Stomach (tissue), 9 donors: ENCODE results near the gene PCGF3. TPM values are rescaled to one million over a fixed set of nuclear protein-coding genes. Genes with fewer than 3 reads are reported as not detected.
A peak's percentile ranks its signal among the peaks of the same experiment; 100 is the strongest.

ENCODE experiments used
- DNase-seq, 2 donors: peaks; one replicate each; pipeline versions ENCODE4 v3.0.0 to v3.0.0-alpha.2; 2013 to 2019
- H3K27ac ChIP-seq, 5 donors: fragments of 200-600 bp in 4 of 5; sonication (generic) in 4 of 5; one replicate each; pipeline ENCODE4 v1.5.1; 2013 to 2019; ENCODE audit warnings: mild to moderate bottlenecking in 1 of 5, moderate library complexity in 1 of 5
- H3K27me3 ChIP-seq, 3 donors: fragments of 200-600 bp; sonication (generic); one replicate each; pipeline ENCODE4 v1.5.1; 2017 to 2019; ENCODE audit warnings: mixed run types in 1 of 3
- H3K36me3 ChIP-seq, 4 donors: fragments of 200-600 bp; sonication (generic); 1 replicate in 3 of 4; 2 replicates in 1 of 4; pipeline ENCODE4 v1.5.1; 2016 to 2019
- H3K4me1 ChIP-seq, 4 donors: fragments of 200-600 bp; sonication (generic); one replicate each; pipeline ENCODE4 v1.5.1; 2016 to 2019
- H3K4me3 ChIP-seq, 4 donors: fragments of 200-600 bp; sonication (generic) in 3 of 4; one replicate each; pipeline ENCODE4 v1.5.1; 2016 to 2019; ENCODE audit warnings: mild to moderate bottlenecking in 1 of 4
- H3K9me3 ChIP-seq, 4 donors: fragments of 200-600 bp; sonication (generic); one replicate each; pipeline ENCODE4 v1.5.1; 2016 to 2019
- EP300 ChIP-seq: sonication (generic); formaldehyde crosslinking; IDR thresholded peaks from one replicate; pipeline ENCODE4 v1.6.1; 2017; ENCODE audit warnings: antibody characterized with exemption
- POLR2A ChIP-seq, 4 donors: fragments of 450-650 bp; IDR thresholded peaks; one replicate each; pipeline ENCODE4 v1.6.1; 2016; ENCODE audit warnings: antibody characterized with exemption in 4 of 4, control low read depth in 2 of 4, mild to moderate bottlenecking in 1 of 4, moderate library complexity in 1 of 4
- POLR2AphosphoS5 ChIP-seq, 3 donors: sonication (generic); formaldehyde crosslinking; IDR thresholded peaks; one replicate each; pipeline ENCODE4 v1.6.1; 2016; ENCODE audit warnings: antibody characterized with exemption in 3 of 3
- WGBS, 5 donors: extraction: QIAGEN DNeasy Blood & Tissue Kit in 3 of 5; methylation state at CpG; one replicate each; pipeline versions ENCODE4 v1.1.5 to v1.1.7; 2013 to 2018; 5-methylcytosine and 5-hydroxymethylcytosine counted together
- intact Hi-C: fragments of 100-400 bp; cut with DNase I; formaldehyde crosslinking; loops from one replicate; pipeline ENCODE4 v1.15.1; 2023; ENCODE audit warnings: low total_unique reads
- polyA plus RNA-seq, 3 donors: library from polyadenylated mRNA; stranded (reverse); fragments of 200-250 nt; gene quantifications; one replicate each; pipeline ENCODE4 v1.2.3, GENCODE V29; 2013
- total RNA-seq, 5 donors: library from RNA; depleted of rRNA; stranded (reverse); fragments of >200 nt; gene quantifications; one replicate each; pipeline versions ENCODE4 v1.1.0 to v1.2.3, GENCODE V29; 2014 to 2016
- TF ChIP-seq, protein P1 (sequence below), 7 experiments: fragments of 450-650 bp in 4 of 7; fragments of 200-600 bp in 3 of 7; sonication (generic) in 3 of 7; IDR thresholded peaks; one replicate each; pipeline ENCODE4 v1.5.1; 2016 to 2019; ENCODE audit warnings: antibody characterized with exemption in 7 of 7, control low read depth in 2 of 7, mild to moderate bottlenecking in 1 of 7
- donor health status: healthy with polysubstance abuse.
- donor health status: Bipolar disorder and iron deficiency.
- donor health status: healthy.

Gene PCGF3
- total and polyA plus RNA-seq, 8 donors = 24.7 to 140 (median 62.7) TPM

GRCh38 chr4:789571-790465, 84.2 kb downstream of the PCGF3 start:
- WGBS, 5 donors = 42 to 72% (median 63%) methylated on average over 6 to 27 of the region's 27 CpGs
- no peaks in the 10 kb centered on the region for H3K9me3 ChIP-seq
- H3K36me3 ChIP-seq = no peaks in the 10 kb centered on the region
- no peak overlapping the region for H3K4me3 ChIP-seq
- H3K4me1 ChIP-seq = peaks cover 28 to 68% (median 53%) of the 10 kb centered on the region in 4 donors
- peaks cover 25 to 100% (median 64%) of the 10 kb centered on the region in 3 donors for H3K27me3 ChIP-seq
- intact Hi-C loops = no loop called here
- TF ChIP-seq EP300 (no peak), POLR2AphosphoS5 (IDR thresholded peaks at IDR 0.05) (no peak), POLR2A (IDR thresholded peaks at IDR 0.05) (no peak)
- TF ChIP-seq, protein P1, sequence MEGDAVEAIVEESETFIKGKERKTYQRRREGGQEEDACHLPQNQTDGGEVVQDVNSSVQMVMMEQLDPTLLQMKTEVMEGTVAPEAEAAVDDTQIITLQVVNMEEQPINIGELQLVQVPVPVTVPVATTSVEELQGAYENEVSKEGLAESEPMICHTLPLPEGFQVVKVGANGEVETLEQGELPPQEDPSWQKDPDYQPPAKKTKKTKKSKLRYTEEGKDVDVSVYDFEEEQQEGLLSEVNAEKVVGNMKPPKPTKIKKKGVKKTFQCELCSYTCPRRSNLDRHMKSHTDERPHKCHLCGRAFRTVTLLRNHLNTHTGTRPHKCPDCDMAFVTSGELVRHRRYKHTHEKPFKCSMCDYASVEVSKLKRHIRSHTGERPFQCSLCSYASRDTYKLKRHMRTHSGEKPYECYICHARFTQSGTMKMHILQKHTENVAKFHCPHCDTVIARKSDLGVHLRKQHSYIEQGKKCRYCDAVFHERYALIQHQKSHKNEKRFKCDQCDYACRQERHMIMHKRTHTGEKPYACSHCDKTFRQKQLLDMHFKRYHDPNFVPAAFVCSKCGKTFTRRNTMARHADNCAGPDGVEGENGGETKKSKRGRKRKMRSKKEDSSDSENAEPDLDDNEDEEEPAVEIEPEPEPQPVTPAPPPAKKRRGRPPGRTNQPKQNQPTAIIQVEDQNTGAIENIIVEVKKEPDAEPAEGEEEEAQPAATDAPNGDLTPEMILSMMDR (IDR thresholded peaks at IDR 0.05) = no peak
- DNase-seq = peak in 1 of 2 donors; percentile 29
- no peak overlapping the region for H3K27ac ChIP-seq

DNA sequence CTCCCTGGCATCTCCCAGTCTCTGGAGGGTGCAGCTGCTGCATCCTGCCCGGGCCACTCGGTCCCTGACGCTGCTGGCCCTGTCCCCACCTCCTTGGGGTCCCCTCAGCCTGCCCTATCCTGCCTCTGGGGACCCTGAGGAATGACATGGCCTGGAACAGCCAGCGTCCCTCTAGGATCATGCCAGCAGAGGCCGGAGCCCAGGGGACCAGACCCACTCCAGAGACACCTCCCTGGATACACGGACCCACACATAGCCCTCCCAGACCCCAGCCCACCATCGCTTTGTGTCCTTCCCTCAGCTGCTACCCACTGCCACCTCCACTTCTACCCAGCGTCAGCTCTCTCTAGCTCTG, 84.8 kb downstream of the PCGF3 start:
- Histone ChIP-seq H3K36me3 (no peaks in the 10 kb centered on the region), H3K9me3 (no peaks in the 10 kb centered on the region), H3K27ac (no peak overlapping the region), H3K4me3 (no peak overlapping the region), H3K27me3 (peaks cover 31 to 100% (median 64%) of the 10 kb centered on the region in 3 donors), H3K4me1 (peaks cover 32 to 71% (median 56%) of the 10 kb centered on the region in 4 donors)
- no peak for DNase-seq
- WGBS, 5 donors = 59 to 78% (median 64%) methylated on average over 7 to 8 of the region's 8 CpGs
- intact Hi-C loops = no loop called here
- TF ChIP-seq POLR2A (IDR thresholded peaks at IDR 0.05) (no peak), POLR2AphosphoS5 (IDR thresholded peaks at IDR 0.05) (no peak), EP300 (no peak)
- TF ChIP-seq, protein P1 (IDR thresholded peaks at IDR 0.05) = no peak

DNA sequence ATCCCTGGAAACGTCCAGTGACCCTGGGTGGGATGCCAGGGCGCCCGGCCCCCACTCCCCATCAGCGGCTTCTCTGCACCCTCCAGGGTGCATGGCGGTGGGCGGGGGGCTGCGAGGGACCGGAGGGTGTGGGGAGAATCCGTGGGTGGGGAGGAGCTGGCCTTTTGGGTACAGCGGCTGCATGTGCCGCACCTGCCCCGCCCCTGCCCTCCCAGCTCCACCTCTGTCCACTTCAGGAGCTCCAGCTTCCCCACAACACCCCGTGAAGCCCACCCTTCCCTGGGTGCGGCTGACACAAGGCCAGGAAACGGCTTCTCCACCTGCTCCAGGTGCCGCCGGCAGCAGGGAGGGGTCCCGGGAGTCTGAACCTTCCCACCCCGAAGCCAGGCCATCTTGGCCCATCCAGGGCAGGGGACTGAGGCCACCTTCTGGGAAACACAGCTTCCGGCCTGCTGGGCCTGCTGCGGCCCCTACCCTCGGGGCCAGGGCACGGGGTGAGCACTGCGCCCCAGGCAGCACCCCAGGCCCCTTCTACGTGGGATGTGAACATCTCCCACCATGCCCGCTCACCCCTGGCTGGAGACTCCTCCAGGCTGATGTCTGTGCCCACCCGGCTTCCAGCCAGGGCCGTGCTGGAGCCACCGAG, 85.7 kb downstream of the PCGF3 start:
- no peaks in the 10 kb centered on the region for H3K36me3 ChIP-seq
- intact Hi-C loops = no loop called here
- TF ChIP-seq, protein P1 (IDR thresholded peaks at IDR 0.05) = no peak
- TF ChIP-seq EP300 = no peak
- DNase-seq = peak in 1 of 2 donors; percentile 25
- 55 to 65% (median 64%) methylated on average over 9 to 29 of the region's 29 CpGs for WGBS, 5 donors
- peaks cover 28 to 66% (median 50%) of the 10 kb centered on the region in 4 donors for H3K4me1 ChIP-seq
- H3K27ac ChIP-seq = no peak overlapping the region
- H3K9me3 ChIP-seq = no peaks in the 10 kb centered on the region
- H3K4me3 ChIP-seq = peak overlapping the region in 1 of 4 donors; percentile 49
- peaks cover 25 to 100% (median 64%) of the 10 kb centered on the region in 3 donors for H3K27me3 ChIP-seq

GRCh38 chr4:791898-792625, 86.4 kb downstream of the PCGF3 start:
- H3K9me3 ChIP-seq = no peaks in the 10 kb centered on the region
- peak overlapping the region; percentile 28 to 49 (median 35) for H3K4me3 ChIP-seq
- TF ChIP-seq POLR2A (IDR thresholded peaks at IDR 0.05) (no peak), POLR2AphosphoS5 (IDR thresholded peaks at IDR 0.05) (no peak), EP300 (no peak)
- TF ChIP-seq, protein P1 (IDR thresholded peaks at IDR 0.05) = no peak
- H3K36me3 ChIP-seq = no peaks in the 10 kb centered on the region
- peaks cover 19 to 100% (median 57%) of the 10 kb centered on the region in 3 donors for H3K27me3 ChIP-seq
- H3K27ac ChIP-seq = no peak overlapping the region
- H3K4me1 ChIP-seq = peaks cover 26 to 59% (median 44%) of the 10 kb centered on the region in 4 donors
- intact Hi-C loops = no loop called here
- 10 to 26% (median 14%) methylated on average over 7 to 50 of the region's 50 CpGs for WGBS, 5 donors
- DNase-seq = peak; percentile 69 to 83
